C4-2B (cell line): ENCODE results near the gene MIPEP.

ENCODE experiments used
- CTCF ChIP-seq: fragments of 450-650 bp; conservative IDR thresholded peaks from 2 replicates; pipeline ENCODE4 v1.5.1; 2017; ENCODE audit warnings: mild to moderate bottlenecking
- ZFX ChIP-seq: fragments of 450-650 bp; IDR thresholded peaks from 2 replicates; pipeline ENCODE4 v1.6.1; 2017

- no peak for TF ChIP-seq CTCF
- no peak for TF ChIP-seq ZFX
These were observed 112.3 kb downstream of the MIPEP start for GRCh38 chr13:23776698-23777574.
